Skeletal muscle tissue (tissue), 1 donor: ENCODE results near the gene OR13C3. TPM values are rescaled to one million over a fixed set of nuclear protein-coding genes. Genes with fewer than 3 reads are reported as not detected.

Experiments
- total RNA-seq: library from RNA; depleted of rRNA; stranded (reverse); fragments of >200 nt; gene quantifications from one replicate; pipeline ENCODE4 v1.2.3, GENCODE V29; 2014

Gene OR13C3
- total RNA-seq, 1 donor from 2014 or later, result not detected

Other genes with a start within 250 kb of the OR13C3 start
- gene OR13F1, start 32.6 kb downstream of the OR13C3 start, total RNA-seq, result not detected
- gene OR13C4, start 9.6 kb downstream of the OR13C3 start, total RNA-seq, result not detected
- not detected for gene OR13C8, start 32.3 kb upstream of the OR13C3 start, total RNA-seq
- not detected for gene OR13C5, start 62.6 kb upstream of the OR13C3 start, total RNA-seq
- gene OR13C2, start 68.8 kb upstream of the OR13C3 start, total RNA-seq, result not detected
- gene OR13C9, start 81.3 kb upstream of the OR13C3 start, total RNA-seq, result not detected
- gene OR13D1, start 157.7 kb upstream of the OR13C3 start, total RNA-seq, result not detected
- gene NIPSNAP3A, start 210.8 kb upstream of the OR13C3 start, total RNA-seq, result 45.4 TPM
- gene NIPSNAP3B, start 227.3 kb upstream of the OR13C3 start, total RNA-seq, result 9.9 TPM